NCI-H510A (cell line): ENCODE data around the gene NHSL2.

Experiments
- DNase-seq: peaks from one replicate; lab custom pipeline; 2025; lab: John Stamatoyannopoulos, UW

The NHSL2 gene

GRCh38 chrX:72078411-72078810 is 167.8 kb downstream of the NHSL2 start:
- no peak for DNase-seq

- no peak for DNase-seq
These were observed 169.0 kb downstream of the NHSL2 start for GRCh38 chrX:72079607-72080006.

GRCh38 chrX:72080150-72080549 is 169.5 kb downstream of the NHSL2 start:
- no peak for DNase-seq

GRCh38 chrX:72080800-72081199 is 170.2 kb downstream of the NHSL2 start:
- DNase-seq: no peak

- no peak for DNase-seq
These were observed 171.1 kb downstream of the NHSL2 start for GRCh38 chrX:72081605-72082320.

GRCh38 chrX:72083291-72083690 is 172.6 kb downstream of the NHSL2 start:
- no peak for DNase-seq

- no peak for DNase-seq
These were observed 173.5 kb downstream of the NHSL2 start for GRCh38 chrX:72084114-72084513.

- DNase-seq: no peak
These were observed 176.3 kb downstream of the NHSL2 start for GRCh38 chrX:72086995-72087394.

- DNase-seq: no peak
These were observed 178.1 kb downstream of the NHSL2 start for GRCh38 chrX:72088761-72089160.

- DNase-seq: no peak
These were observed 178.6 kb downstream of the NHSL2 start for GRCh38 chrX:72089254-72089653.

- peak; percentile 21 for DNase-seq
These were observed 184.2 kb downstream of the NHSL2 start for GRCh38 chrX:72094894-72095293.

GRCh38 chrX:72095370-72095769 is 184.7 kb downstream of the NHSL2 start:
- DNase-seq: no peak

GRCh38 chrX:72097098-72097497 is 186.5 kb downstream of the NHSL2 start:
- no peak for DNase-seq

GRCh38 chrX:72100051-72100755 is 189.6 kb downstream of the NHSL2 start:
- peak; percentile 80 for DNase-seq

GRCh38 chrX:72100824-72101351 is 190.2 kb downstream of the NHSL2 start:
- no peak for DNase-seq

- no peak for DNase-seq
These were observed 191.0 kb downstream of the NHSL2 start for GRCh38 chrX:72101597-72102037.

GRCh38 chrX:72102126-72102525 is 191.5 kb downstream of the NHSL2 start:
- no peak for DNase-seq

- no peak for DNase-seq
These were observed 192.1 kb downstream of the NHSL2 start for GRCh38 chrX:72102760-72103159.

- no peak for DNase-seq
These were observed 194.8 kb downstream of the NHSL2 start for GRCh38 chrX:72105436-72105835.

- no peak for DNase-seq
These were observed 196.7 kb downstream of the NHSL2 start for GRCh38 chrX:72107320-72107719.

GRCh38 chrX:72107841-72108595 is 197.4 kb downstream of the NHSL2 start:
- DNase-seq: no peak

GRCh38 chrX:72108666-72109065 is 198.0 kb downstream of the NHSL2 start:
- no peak for DNase-seq
